H9 (cell line): ENCODE measurements around the gene GBE1. TPM values are rescaled to one million over a fixed set of nuclear protein-coding genes. Genes with fewer than 3 reads are reported as not detected.

Experiments
- DNase-seq: peaks from one replicate; pipeline ENCODE4 v3.0.0-alpha.2; 2017
- H2AFZ ChIP-seq: one replicate; pipeline ENCODE4 v1.6.1; 2013; ENCODE audit warnings: mild to moderate bottlenecking, low read length, control low read depth, moderate library complexity
- H2AK5ac ChIP-seq: 2 replicates; pipeline ENCODE4 v1.6.1; 2013; ENCODE audit warnings: low read length, control low read depth, mixed read lengths; ENCODE audit not compliant: insufficient read length
- H2BK120ac ChIP-seq: one replicate; pipeline ENCODE4 v1.6.1; 2013; ENCODE audit warnings: low read depth, mild to moderate bottlenecking, low read length, control low read depth, inconsistent platforms; ENCODE audit not compliant: poor library complexity, severe bottlenecking
- H2BK12ac ChIP-seq: 2 replicates; pipeline ENCODE4 v1.6.1; 2013; ENCODE audit warnings: low read length, control low read depth, mixed read lengths, low read depth; ENCODE audit not compliant: insufficient read length
- H2BK15ac ChIP-seq: 2 replicates; pipeline ENCODE4 v1.6.1; 2013; ENCODE audit warnings: low read depth, low read length, control low read depth
- H2BK20ac ChIP-seq: one replicate; pipeline ENCODE4 v1.6.1; 2013; ENCODE audit warnings: low read depth, mild to moderate bottlenecking, low read length, control low read depth, inconsistent platforms; ENCODE audit not compliant: poor library complexity, severe bottlenecking
- H2BK5ac ChIP-seq: 2 replicates; pipeline ENCODE4 v1.6.1; 2013; ENCODE audit warnings: low read length, control low read depth, mixed read lengths; ENCODE audit not compliant: insufficient read length
- H3K14ac ChIP-seq: 2 replicates; pipeline ENCODE4 v1.6.1; 2013; ENCODE audit warnings: low read length, control low read depth; ENCODE audit not compliant: insufficient read depth
- H3K18ac ChIP-seq: 2 replicates; pipeline ENCODE4 v1.6.1; 2013; ENCODE audit warnings: low read depth, mild to moderate bottlenecking, mixed read lengths, low read length, control low read depth; ENCODE audit not compliant: insufficient read length
- H3K23ac ChIP-seq: 2 replicates; pipeline ENCODE4 v1.6.1; 2013; ENCODE audit warnings: low read length, control low read depth, mixed read lengths, low read depth; ENCODE audit not compliant: insufficient read length
- H3K23me2 ChIP-seq: 2 replicates; pipeline ENCODE4 v1.6.1; 2013; ENCODE audit warnings: low read depth, mild to moderate bottlenecking, mixed read lengths, low read length, control low read depth; ENCODE audit not compliant: insufficient read length, poor library complexity, severe bottlenecking
- H3K27ac ChIP-seq: 2 replicates; pipeline ENCODE4 v1.5.1; 2013; ENCODE audit warnings: low read length, control low read depth, mixed read lengths, low read depth; ENCODE audit not compliant: insufficient read length
- H3K27me3 ChIP-seq: 2 replicates; pipeline ENCODE4 v1.6.1; 2013; ENCODE audit warnings: low read length, control low read depth, inconsistent platforms; ENCODE audit not compliant: insufficient read depth
- H3K4ac ChIP-seq: 2 replicates; pipeline ENCODE4 v1.6.1; 2013; ENCODE audit warnings: low read depth, mild to moderate bottlenecking, control low read depth, inconsistent platforms, low read length, moderate library complexity
- H3K4me1 ChIP-seq: 2 replicates; pipeline ENCODE4 v1.6.1; 2013; ENCODE audit warnings: low read length, control low read depth, inconsistent platforms; ENCODE audit not compliant: insufficient read depth
- H3K4me2 ChIP-seq: 2 replicates; pipeline ENCODE4 v1.6.1; 2013; ENCODE audit warnings: low read length, control low read depth, mixed read lengths; ENCODE audit not compliant: insufficient read length, insufficient read depth
- H3K56ac ChIP-seq: 2 replicates; pipeline ENCODE4 v1.6.1; 2013; ENCODE audit warnings: low read depth, mild to moderate bottlenecking, mixed read lengths, low read length, control low read depth; ENCODE audit not compliant: insufficient read length
- H3K79me1 ChIP-seq: 2 replicates; pipeline ENCODE4 v1.6.1; 2013; ENCODE audit warnings: low read depth, mild to moderate bottlenecking, moderate library complexity, low read length, control low read depth, inconsistent platforms; ENCODE audit not compliant: insufficient read depth, poor library complexity, severe bottlenecking
- H3K79me2 ChIP-seq: 2 replicates; pipeline ENCODE4 v1.6.1; 2013; ENCODE audit warnings: low read length, control low read depth, inconsistent platforms; ENCODE audit not compliant: insufficient read depth
- H3K9ac ChIP-seq: 2 replicates; pipeline ENCODE4 v1.6.1; 2013; ENCODE audit warnings: low read length, control low read depth, mixed read lengths; ENCODE audit not compliant: insufficient read length; ENCODE audit errors: extremely low read depth
- H3K9me3 ChIP-seq: one replicate; pipeline ENCODE4 v1.6.1; 2013; ENCODE audit warnings: low read depth, low read length, inconsistent platforms; ENCODE audit not compliant: control insufficient read depth
- H3T11ph ChIP-seq: one replicate; pipeline ENCODE4 v1.6.1; 2013; ENCODE audit warnings: mild to moderate bottlenecking, low read length, control low read depth, inconsistent platforms
- H4K20me1 ChIP-seq: one replicate; pipeline ENCODE4 v1.6.1; 2013; ENCODE audit not compliant: control insufficient read depth, insufficient read length, insufficient read depth
- H4K5ac ChIP-seq: 2 replicates; pipeline ENCODE4 v1.6.1; 2013; ENCODE audit warnings: low read depth, mild to moderate bottlenecking, mixed read lengths, low read length, control low read depth; ENCODE audit not compliant: insufficient read length
- H4K8ac ChIP-seq: replicated peaks from 2 replicates; pipeline ENCODE4 v1.6.1; 2013; ENCODE audit warnings: low read length, control low read depth, mixed read lengths, low read depth; ENCODE audit not compliant: insufficient read length
- H4K91ac ChIP-seq: 2 replicates; pipeline ENCODE4 v1.6.1; 2013; ENCODE audit warnings: low read depth, mild to moderate bottlenecking, moderate library complexity, mixed read lengths, low read length, control low read depth; ENCODE audit not compliant: insufficient read length
- H3K27ac Mint-ChIP-seq, 3 experiments: 2 replicates in 2 of 3; 3 replicates in 1 of 3; pipeline ENCODE4 v1.8.0; 2020 to 2021; ENCODE audit warnings: mixed read lengths in 3 of 3, mild to moderate bottlenecking in 1 of 3, moderate library complexity in 1 of 3
- H3K27me3 Mint-ChIP-seq: 2 replicates; pipeline ENCODE4 v1.8.0; 2021; ENCODE audit warnings: low read depth, mild to moderate bottlenecking, moderate library complexity, mixed read lengths
- H3K36me3 Mint-ChIP-seq, 3 experiments: 2 replicates in 2 of 3; 3 replicates in 1 of 3; pipeline ENCODE4 v1.8.0; 2020 to 2021; ENCODE audit warnings: low read depth in 3 of 3, mixed read lengths in 3 of 3; ENCODE audit not compliant: insufficient read depth in 1 of 3
- H3K4me1 Mint-ChIP-seq, 2 experiments: 2 replicates each; pipeline ENCODE4 v1.8.0; 2020; ENCODE audit warnings: mixed read lengths in 2 of 2
- H3K4me3 Mint-ChIP-seq, 2 experiments: 2 replicates in 1 of 2; 3 replicates in 1 of 2; pipeline ENCODE4 v1.8.0; 2020 to 2021; ENCODE audit warnings: mild to moderate bottlenecking in 2 of 2, mixed read lengths in 2 of 2, moderate library complexity in 1 of 2
- H3K9me3 Mint-ChIP-seq, 2 experiments: 2 replicates in 1 of 2; 3 replicates in 1 of 2; pipeline ENCODE4 v1.8.0; 2020; ENCODE audit warnings: mild to moderate bottlenecking in 2 of 2, mixed read lengths in 2 of 2, moderate library complexity in 1 of 2
- CTCF ChIP-seq: fragments of 200-600 bp; sonication (generic); conservative IDR thresholded peaks from 3 replicates; pipeline ENCODE4 v1.8.0; 2021; ENCODE audit warnings: antibody characterized with exemption, mild to moderate bottlenecking
- WGBS: extraction: QIAGEN DNeasy Blood & Tissue Kit; methylation state at CpG from one replicate; pipeline ENCODE4 v1.1.7; 2013; ENCODE audit warnings: missing lambda C conversion rate, low lambda C conversion rate, mixed read lengths; ENCODE audit not compliant: insufficient read length; ENCODE audit errors: extremely low coverage; 5-methylcytosine and 5-hydroxymethylcytosine counted together
- total RNA-seq: library from RNA; stranded (reverse); gene quantifications from 2 replicates; pipeline ENCODE4 v1.2.1, GENCODE V29; 2021

Gene GBE1
- total RNA-seq, 1 experiment from 2014 or later: 13.8 TPM

DNA sequence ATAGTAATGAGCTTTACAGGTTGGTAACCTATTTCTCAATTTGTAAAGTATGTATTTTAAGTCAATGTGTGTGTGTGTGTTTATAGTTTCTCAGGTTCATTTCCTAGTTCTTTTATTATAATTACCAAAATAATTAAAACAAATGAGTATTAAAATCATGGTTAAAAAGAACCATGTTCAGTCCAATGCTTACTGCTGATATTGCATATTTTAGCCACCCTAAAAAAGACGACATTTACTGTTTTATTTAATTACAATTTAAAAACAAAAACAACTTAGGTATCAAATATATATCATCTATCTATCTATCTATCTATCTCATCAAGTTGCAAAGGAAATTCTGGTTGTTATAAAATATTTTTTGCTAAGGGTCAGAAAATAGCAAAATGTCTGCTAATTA is 203.3 kb downstream of the GBE1 start:
- Histone ChIP-seq H3K23ac (no peak overlapping the region), H3K27me3 (no peaks in the 10 kb centered on the region), H2BK5ac (no peak overlapping the region), H3K56ac (no peak overlapping the region), H4K91ac (no peak overlapping the region), H4K5ac (no peak overlapping the region), H4K8ac (no peak overlapping the region), H4K20me1 (no peaks in the 10 kb centered on the region), H3K14ac (no peak overlapping the region), H2BK20ac (no peak overlapping the region), H2BK120ac (no peak overlapping the region), H2BK15ac (no peak overlapping the region), H3K4ac (no peak overlapping the region), H3K23me2 (no peaks in the 10 kb centered on the region), H3K9me3 (no peaks in the 10 kb centered on the region), H2AFZ (no peak overlapping the region), H3K18ac (no peak overlapping the region), H2AK5ac (no peak overlapping the region), H3K4me2 (no peak overlapping the region), H3T11ph (no peak overlapping the region), H3K4me1 (no peaks in the 10 kb centered on the region; the same call in 1 of the 2 replicates), H3K9ac (no peak overlapping the region), H3K79me1 (no peaks in the 10 kb centered on the region), H2BK12ac (no peak overlapping the region), H3K27ac (no peak overlapping the region), H3K79me2 (no peaks in the 10 kb centered on the region)
- TF ChIP-seq CTCF: no peak
- no peak overlapping the region for H3K4me3 Mint-ChIP-seq
- H3K9me3 Mint-ChIP-seq: no peaks in the 10 kb centered on the region
- H3K27me3 Mint-ChIP-seq: no peaks in the 10 kb centered on the region
- H3K36me3 Mint-ChIP-seq: no peaks in the 10 kb centered on the region
- no peak overlapping the region for H3K27ac Mint-ChIP-seq
- H3K4me1 Mint-ChIP-seq: peaks cover 0 to 3% of the 10 kb centered on the region in 2 experiments; a peak in 1 of 4 replicates
- WGBS: no CpG with 5 or more reads among the region's 1 CpG
- DNase-seq: no peak
